ENCODE data around the gene PELI2.

- no peak for TF ChIP-seq CTCF (IDR thresholded peaks at IDR 0.05; ENCODE audit: insufficient read depth, low read length, poor library complexity, severe bottlenecking)
- no peak for TF ChIP-seq EZH2phosphoT487 (conservative IDR thresholded peaks at IDR 0.05; ENCODE audit: low read length)
Observed at GRCh38 chr14:56199982-56200577, 81.9 kb downstream of the PELI2 start.

Data from SU-DHL-6 (cell line).